HepG2 (cell line): ENCODE results near the gene CALML6. TPM values are rescaled to one million over a fixed set of nuclear protein-coding genes. Genes with fewer than 3 reads are reported as not detected.

Experiments
- BRD4 ChIP-seq: sonication (generic); formaldehyde crosslinking; IDR thresholded peaks from 2 replicates; pipeline ENCODE4 v1.4.0; 2020; ENCODE audit warnings: missing genetic modification reagents
- CERS6 ChIP-seq: sonication (generic); formaldehyde crosslinking; IDR thresholded peaks from 2 replicates; pipeline ENCODE4 v1.5.0; 2020; ENCODE audit warnings: missing genetic modification reagents
- CREBL2 ChIP-seq: sonication (generic); formaldehyde crosslinking; IDR thresholded peaks from 2 replicates; pipeline ENCODE4 v1.8.1; 2023; ENCODE audit warnings: missing genetic modification reagents, mild to moderate bottlenecking, borderline replicate concordance
- EEA1 ChIP-seq: sonication (generic); formaldehyde crosslinking; IDR thresholded peaks from 2 replicates; pipeline ENCODE4 v1.5.1; 2020; ENCODE audit warnings: mild to moderate bottlenecking, missing genetic modification reagents, borderline replicate concordance
- ETV5 ChIP-seq: IDR thresholded peaks from 2 replicates; pipeline ENCODE4 v1.6.1; 2018; ENCODE audit warnings: missing biosample characterization, missing genetic modification reagents, inconsistent platforms, borderline replicate concordance
- HOMEZ ChIP-seq: IDR thresholded peaks from 2 replicates; pipeline ENCODE4 v1.6.1; 2016; ENCODE audit warnings: low read depth
- JDP2 ChIP-seq: sonication (generic); formaldehyde crosslinking; IDR thresholded peaks from 2 replicates; pipeline ENCODE4 v1.8.1; 2022; ENCODE audit warnings: missing genetic modification reagents, borderline replicate concordance
- NCOR1 ChIP-seq: fragments of 200-600 bp; sonication (generic); IDR thresholded peaks from 2 replicates; pipeline ENCODE4 v1.7.0; 2017; ENCODE audit warnings: antibody characterized with exemption, low read length, borderline replicate concordance
- NONO ChIP-seq, 2 experiments: fragments of 450-650 bp in 1 of 2; sonication (generic) in 1 of 2; formaldehyde crosslinking in 1 of 2; IDR thresholded peaks in 1 of 2; conservative IDR thresholded peaks in 1 of 2; 2 replicates each; pipeline versions ENCODE4 v1.6.1 to v1.8.0; 2017 to 2022; ENCODE audit warnings: mild to moderate bottlenecking in 1 of 2, missing genetic modification reagents in 1 of 2, moderate library complexity in 1 of 2
- REPIN1 ChIP-seq: sonication (generic); formaldehyde crosslinking; IDR thresholded peaks from 2 replicates; pipeline ENCODE4 v1.8.0; 2022; ENCODE audit warnings: missing genetic modification reagents, low read depth, mild to moderate bottlenecking, borderline replicate concordance
- SP5 ChIP-seq: IDR thresholded peaks from 2 replicates; pipeline ENCODE4 v1.6.1; 2016; ENCODE audit warnings: low read depth, borderline replicate concordance
- ZNF225 ChIP-seq: sonication (generic); formaldehyde crosslinking; IDR thresholded peaks from 2 replicates; pipeline ENCODE4 v1.4.0; 2020; ENCODE audit warnings: mild to moderate bottlenecking, missing genetic modification reagents
- ZNF235 ChIP-seq: sonication (generic); formaldehyde crosslinking; IDR thresholded peaks from 2 replicates; pipeline ENCODE4 v1.8.1; 2023; ENCODE audit warnings: mild to moderate bottlenecking, missing genetic modification reagents, borderline replicate concordance
- ZNF550 ChIP-seq: sonication (generic); formaldehyde crosslinking; IDR thresholded peaks from 2 replicates; pipeline ENCODE4 v1.4.0; 2020; ENCODE audit warnings: mild to moderate bottlenecking, missing genetic modification reagents, borderline replicate concordance
- ZNF652 ChIP-seq: IDR thresholded peaks from 2 replicates; pipeline ENCODE4 v1.6.1; 2016; ENCODE audit warnings: low read depth, borderline replicate concordance
- ZNF740 ChIP-seq: sonication (generic); formaldehyde crosslinking; IDR thresholded peaks from 2 replicates; pipeline ENCODE4 v1.4.0; 2020; ENCODE audit warnings: missing genetic modification reagents
- ZUFSP ChIP-seq: sonication (generic); formaldehyde crosslinking; IDR thresholded peaks from 2 replicates; pipeline ENCODE4 v1.9.0; 2021; ENCODE audit warnings: missing genetic modification reagents, mild to moderate bottlenecking, borderline replicate concordance
- polyA plus RNA-seq, 8 experiments: library from polyadenylated mRNA; depleted of rRNA in 3 of 8; stranded (reverse) in 7 of 8; unstranded in 1 of 8; fragments of >200 nt; fragmentation: Illumina TruSeq in 4 of 8; extraction: Trizol in 4 of 8; gene quantifications; 2 replicates each; pipeline versions ENCODE4 v1.2.1 to v1.2.3, GENCODE V29; 2011 to 2016; ENCODE audit warnings: low read depth in 4 of 8, missing spikeins in 1 of 8, mixed read lengths in 1 of 8; ENCODE audit not compliant: insufficient read depth in 1 of 8
- total RNA-seq, 5 experiments: library from RNA; depleted of rRNA; stranded (reverse); fragments of >200 nt; fragmentation: Illumina TruSeq; extraction: Trizol; gene quantifications; 2 replicates each; pipeline ENCODE4 v1.2.3, GENCODE V29; 2016; ENCODE audit warnings: low read depth in 1 of 5
- TF ChIP-seq, protein P1 (sequence below): sonication (generic); formaldehyde crosslinking; IDR thresholded peaks from 2 replicates; pipeline ENCODE4 v1.8.1; 2022; ENCODE audit warnings: mild to moderate bottlenecking, missing genetic modification reagents
- TF ChIP-seq, protein P2 (sequence below): IDR thresholded peaks from 2 replicates; pipeline ENCODE4 v1.6.1; 2016; ENCODE audit warnings: mild to moderate bottlenecking, missing biosample characterization, missing genetic modification reagents

The CALML6 gene
- total and polyA plus RNA-seq, 2 of the 13 experiments (the other 11 are each of a cell fraction or from before 2014, with no cell fraction given): 0.11 to 0.12 TPM

- TF ChIP-seq REPIN1 (CRISPR knock-in tag) (no peak), ZNF740 (CRISPR knock-in tag) (0 out of 2 replicates have a peak, but pooled peaks have one; percentile 30), ETV5 (no peak), CERS6 (CRISPR knock-in tag) (0 out of 2 replicates have a peak, but pooled peaks have one; percentile 53), EEA1 (CRISPR knock-in tag) (0 out of 2 replicates have a peak, but pooled peaks have one; percentile 1), JDP2 (no peak), ZNF235 (peak; percentile 89; the same call in 1 of the 2 replicates), HOMEZ (CRISPR knock-in tag) (0 out of 2 replicates have a peak, but pooled peaks have one; percentile 42), ZNF225 (CRISPR knock-in tag) (peak; percentile 43; the same call in 1 of the 2 replicates), BRD4 (CRISPR knock-in tag) (0 out of 2 replicates have a peak, but pooled peaks have one; percentile 77), NONO (IDR thresholded peaks at IDR 0.05) (no peak), NONO (CRISPR knock-in tag; conservative IDR thresholded peaks at IDR 0.05) (peak; percentile 70), ZNF550 (no peak), ZUFSP (CRISPR knock-in tag) (no peak), ZNF652 (no peak), NCOR1 (no peak), CREBL2 (no peak), SP5 (CRISPR knock-in tag) (peak; percentile 84)
- TF ChIP-seq, protein P1, sequence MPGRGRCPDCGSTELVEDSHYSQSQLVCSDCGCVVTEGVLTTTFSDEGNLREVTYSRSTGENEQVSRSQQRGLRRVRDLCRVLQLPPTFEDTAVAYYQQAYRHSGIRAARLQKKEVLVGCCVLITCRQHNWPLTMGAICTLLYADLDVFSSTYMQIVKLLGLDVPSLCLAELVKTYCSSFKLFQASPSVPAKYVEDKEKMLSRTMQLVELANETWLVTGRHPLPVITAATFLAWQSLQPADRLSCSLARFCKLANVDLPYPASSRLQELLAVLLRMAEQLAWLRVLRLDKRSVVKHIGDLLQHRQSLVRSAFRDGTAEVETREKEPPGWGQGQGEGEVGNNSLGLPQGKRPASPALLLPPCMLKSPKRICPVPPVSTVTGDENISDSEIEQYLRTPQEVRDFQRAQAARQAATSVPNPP (CRISPR knock-in tag): no peak
- TF ChIP-seq, protein P2, sequence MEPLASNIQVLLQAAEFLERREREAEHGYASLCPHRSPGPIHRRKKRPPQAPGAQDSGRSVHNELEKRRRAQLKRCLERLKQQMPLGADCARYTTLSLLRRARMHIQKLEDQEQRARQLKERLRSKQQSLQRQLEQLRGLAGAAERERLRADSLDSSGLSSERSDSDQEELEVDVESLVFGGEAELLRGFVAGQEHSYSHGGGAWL (CRISPR knock-in tag): no peak; the same call in 1 of the 2 replicates
These were observed 4.4 kb downstream of the CALML6 start (continued) for GRCh38 chr1:1919304-1920056.
